Thyroid gland (tissue), 4 donors: ENCODE measurements around the gene KAT6B. TPM values are rescaled to one million over a fixed set of nuclear protein-coding genes. Genes with fewer than 3 reads are reported as not detected.

Experiments
- DNase-seq, 2 donors: peaks; one replicate each; pipeline ENCODE4 v3.0.0-alpha.2; 2019
- H3K27ac ChIP-seq, 3 donors: fragments of 200-600 bp; sonication (generic); 1 replicate in 2 of 3; 2 replicates in 1 of 3; pipeline ENCODE4 v1.5.1; 2016 to 2019; ENCODE audit warnings: mild to moderate bottlenecking in 1 of 3, moderate library complexity in 1 of 3
- H3K27me3 ChIP-seq: fragments of 200-600 bp; sonication (generic); one replicate; pipeline ENCODE4 v1.5.1; 2019
- H3K36me3 ChIP-seq, 2 donors: fragments of 200-600 bp; sonication (generic); one replicate each; pipeline ENCODE4 v1.5.1; 2016 to 2019
- H3K4me1 ChIP-seq, 2 donors: fragments of 200-600 bp; sonication (generic); one replicate each; pipeline ENCODE4 v1.5.1; 2017 to 2019
- H3K4me3 ChIP-seq, 3 donors: fragments of 200-600 bp; sonication (generic); replicated peaks in 1 of 3; 1 replicate in 2 of 3; 2 replicates in 1 of 3; pipeline ENCODE4 v1.5.1; 2016; ENCODE audit warnings: mild to moderate bottlenecking in 1 of 3
- H3K9me3 ChIP-seq: fragments of 200-600 bp; sonication (generic); one replicate; pipeline ENCODE4 v1.5.1; 2017
- POLR2A ChIP-seq, 2 donors: fragments of 450-650 bp; IDR thresholded peaks; one replicate each; pipeline ENCODE4 v1.6.1; 2017; ENCODE audit warnings: antibody characterized with exemption in 2 of 2, mild to moderate bottlenecking in 2 of 2, moderate library complexity in 1 of 2
- WGBS, 2 donors: methylation state at CpG; one replicate each; pipeline ENCODE4 v1.1.5; 2017; 5-methylcytosine and 5-hydroxymethylcytosine counted together
- intact Hi-C: fragments of 100-400 bp; cut with DNase I; formaldehyde crosslinking; loops from one replicate; pipeline ENCODE4 v1.15.1; 2023
- total RNA-seq, 4 donors: library from RNA; depleted of rRNA; stranded (reverse); fragments of >200 nt; gene quantifications; one replicate each; pipeline ENCODE4 v1.2.3, GENCODE V29; 2016
- TF ChIP-seq, protein P1 (sequence below), 6 experiments: fragments of 200-600 bp in 3 of 6; fragments of 450-650 bp in 3 of 6; sonication (generic) in 3 of 6; IDR thresholded peaks; one replicate each; pipeline ENCODE4 v1.5.1; 2016 to 2019; ENCODE audit warnings: antibody characterized with exemption in 6 of 6, mild to moderate bottlenecking in 2 of 6, inconsistent platforms in 1 of 6, moderate library complexity in 1 of 6

Gene KAT6B
- total RNA-seq, 4 donors from 2014 or later, result 56.5 to 115 (median 76.3) TPM

DNA sequence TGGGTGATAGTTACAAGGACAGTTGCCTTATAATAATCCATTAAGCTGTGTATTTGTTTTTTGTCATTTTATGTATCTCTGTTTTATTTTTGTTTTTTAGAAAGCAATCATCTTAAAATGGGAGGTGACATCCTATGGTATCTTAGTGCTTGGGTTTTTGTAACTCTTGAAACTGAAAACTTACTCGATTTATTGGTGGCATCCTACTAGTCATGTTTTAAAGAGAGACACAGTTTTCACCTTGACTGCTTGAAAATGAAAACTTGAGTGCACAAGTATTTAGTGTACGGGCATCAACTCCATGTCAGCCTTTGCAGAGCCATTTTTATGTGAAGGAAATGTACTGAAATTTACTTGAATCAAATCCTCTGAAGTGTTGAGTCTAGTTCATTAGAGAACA lies 181.2 kb downstream of the KAT6B start:
- intact Hi-C loops, result no loop called here

DNA sequence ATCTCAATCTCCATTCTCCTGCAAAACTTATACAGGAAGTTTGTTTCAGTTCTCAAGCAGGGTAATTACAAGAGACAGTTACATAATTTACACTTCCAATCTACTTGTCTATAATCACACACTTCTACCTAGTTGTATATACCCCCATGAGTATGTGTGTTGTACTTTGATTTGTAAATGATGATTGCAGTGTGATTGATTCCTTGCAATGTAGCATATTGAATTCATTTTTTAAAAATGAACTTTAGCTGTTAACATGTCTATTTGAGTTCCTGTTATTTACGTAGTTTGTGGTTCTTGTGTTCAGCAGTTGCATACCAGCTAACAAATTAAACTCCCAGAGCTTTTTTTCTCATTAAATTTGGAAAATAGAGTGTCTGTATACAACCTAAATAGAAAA lies 182.6 kb downstream of the KAT6B start:
- Histone ChIP-seq H3K4me3 (no peak overlapping the region), H3K36me3 (no peaks in the 10 kb centered on the region), H3K27ac (no peak overlapping the region), H3K4me1 (peaks cover 0 to 6% of the 10 kb centered on the region in 2 donors), H3K27me3 (no peaks in the 10 kb centered on the region), H3K9me3 (no peaks in the 10 kb centered on the region)
- intact Hi-C loops, result no loop called here
- no peak for DNase-seq
- 83 to 90% methylated on average over 1 of the region's 1 CpG for WGBS, 2 donors
- TF ChIP-seq, protein P1, sequence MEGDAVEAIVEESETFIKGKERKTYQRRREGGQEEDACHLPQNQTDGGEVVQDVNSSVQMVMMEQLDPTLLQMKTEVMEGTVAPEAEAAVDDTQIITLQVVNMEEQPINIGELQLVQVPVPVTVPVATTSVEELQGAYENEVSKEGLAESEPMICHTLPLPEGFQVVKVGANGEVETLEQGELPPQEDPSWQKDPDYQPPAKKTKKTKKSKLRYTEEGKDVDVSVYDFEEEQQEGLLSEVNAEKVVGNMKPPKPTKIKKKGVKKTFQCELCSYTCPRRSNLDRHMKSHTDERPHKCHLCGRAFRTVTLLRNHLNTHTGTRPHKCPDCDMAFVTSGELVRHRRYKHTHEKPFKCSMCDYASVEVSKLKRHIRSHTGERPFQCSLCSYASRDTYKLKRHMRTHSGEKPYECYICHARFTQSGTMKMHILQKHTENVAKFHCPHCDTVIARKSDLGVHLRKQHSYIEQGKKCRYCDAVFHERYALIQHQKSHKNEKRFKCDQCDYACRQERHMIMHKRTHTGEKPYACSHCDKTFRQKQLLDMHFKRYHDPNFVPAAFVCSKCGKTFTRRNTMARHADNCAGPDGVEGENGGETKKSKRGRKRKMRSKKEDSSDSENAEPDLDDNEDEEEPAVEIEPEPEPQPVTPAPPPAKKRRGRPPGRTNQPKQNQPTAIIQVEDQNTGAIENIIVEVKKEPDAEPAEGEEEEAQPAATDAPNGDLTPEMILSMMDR (IDR thresholded peaks at IDR 0.05), result no peak
- no peak for TF ChIP-seq POLR2A (IDR thresholded peaks at IDR 0.05)

More for the DNA sequence above, 181.2 kb downstream of the KAT6B start:
- H3K4me1 ChIP-seq, result no peaks in the 10 kb centered on the region
- no peaks in the 10 kb centered on the region for H3K27me3 ChIP-seq
- no peaks in the 10 kb centered on the region for H3K9me3 ChIP-seq
- TF ChIP-seq, protein P1 (IDR thresholded peaks at IDR 0.05), result no peak
- no peak for TF ChIP-seq POLR2A (IDR thresholded peaks at IDR 0.05)
- H3K36me3 ChIP-seq, result no peaks in the 10 kb centered on the region
- H3K4me3 ChIP-seq, result no peak overlapping the region
- WGBS, 2 donors, result 80 to 91% methylated on average over 2 of the region's 2 CpGs
- no peak for DNase-seq
- no peak overlapping the region for H3K27ac ChIP-seq

DNA sequence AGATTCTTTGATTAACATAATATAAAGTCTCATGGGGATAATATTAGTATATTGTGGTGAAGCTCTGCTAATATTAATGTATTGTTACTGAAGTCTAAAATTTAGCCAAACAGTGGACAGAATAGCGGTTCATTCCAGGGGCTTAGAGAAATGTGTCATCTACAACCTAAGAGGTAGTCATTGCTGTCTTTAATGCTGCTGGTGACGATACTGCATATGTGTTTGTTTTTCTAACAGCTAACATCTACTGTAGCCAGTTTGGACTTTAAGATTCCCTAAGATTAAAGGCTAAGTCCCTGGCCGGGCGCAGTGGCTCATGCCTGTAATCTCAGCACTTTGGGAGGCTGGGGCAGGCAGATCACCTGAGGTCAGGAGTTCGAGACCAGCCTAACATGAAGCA lies 183.0 kb downstream of the KAT6B start:
- H3K27me3 ChIP-seq, result no peaks in the 10 kb centered on the region
- intact Hi-C loops, result no loop called here
- no peak overlapping the region for H3K27ac ChIP-seq
- DNase-seq, result no peak
- no peak for TF ChIP-seq POLR2A (IDR thresholded peaks at IDR 0.05)
- TF ChIP-seq, protein P1 (IDR thresholded peaks at IDR 0.05), result no peak
- no peaks in the 10 kb centered on the region for H3K9me3 ChIP-seq
- H3K4me3 ChIP-seq, result no peak overlapping the region
- no peaks in the 10 kb centered on the region for H3K36me3 ChIP-seq
- WGBS, 2 donors, result 96 to 97% methylated on average over 5 of the region's 5 CpGs
- peaks cover 0 to 10% of the 10 kb centered on the region in 2 donors for H3K4me1 ChIP-seq

DNA sequence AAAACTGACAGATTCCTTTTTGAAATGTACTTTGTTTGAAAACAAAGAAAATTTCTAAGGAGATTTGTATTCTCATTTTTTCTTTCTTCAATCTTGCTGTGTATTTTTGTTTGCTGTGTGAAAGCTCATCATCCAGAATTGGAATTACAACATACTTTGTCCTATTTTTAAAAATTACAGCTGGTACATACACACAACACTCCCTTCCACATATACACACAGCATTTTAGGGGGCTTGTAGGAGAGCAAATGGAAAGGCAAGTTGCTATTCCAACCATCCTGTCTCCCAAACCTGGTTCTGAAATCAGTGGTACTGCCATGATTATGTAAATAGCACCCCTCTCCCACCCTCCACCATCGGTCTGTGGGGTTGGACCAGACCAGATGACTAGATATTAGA lies 184.0 kb downstream of the KAT6B start:
- Histone ChIP-seq H3K9me3 (no peaks in the 10 kb centered on the region), H3K4me1 (peaks cover 0 to 11% of the 10 kb centered on the region in 2 donors), H3K4me3 (no peak overlapping the region), H3K27ac (no peak overlapping the region), H3K27me3 (no peaks in the 10 kb centered on the region), H3K36me3 (no peaks in the 10 kb centered on the region)
- intact Hi-C loops, result no loop called here
- 91 to 100% methylated on average over 1 of the region's 1 CpG for WGBS, 2 donors
- TF ChIP-seq POLR2A (IDR thresholded peaks at IDR 0.05), result no peak
- TF ChIP-seq, protein P1 (IDR thresholded peaks at IDR 0.05), result no peak
- DNase-seq, result no peak

DNA sequence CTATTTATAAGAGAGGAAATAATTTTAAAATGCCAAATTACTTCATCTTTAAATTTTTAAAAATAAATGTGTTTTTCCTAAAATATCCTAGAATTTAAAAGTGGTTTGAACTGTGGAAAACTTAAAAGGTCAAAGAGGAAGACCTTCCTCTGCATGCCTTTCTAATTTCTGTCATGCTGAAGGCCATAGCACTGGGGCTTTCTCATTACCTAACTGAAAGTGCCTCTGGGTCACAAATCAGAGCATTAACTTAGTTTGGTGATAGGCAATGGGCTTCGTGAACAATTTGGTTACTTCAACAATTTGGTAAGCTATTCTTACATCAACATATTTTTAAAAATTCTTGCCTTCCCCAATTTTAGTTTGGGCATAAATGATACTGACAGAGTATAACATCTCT lies 184.8 kb downstream of the KAT6B start:
- 82 to 92% methylated on average over 1 of the region's 1 CpG for WGBS, 2 donors
- Histone ChIP-seq H3K9me3 (no peaks in the 10 kb centered on the region), H3K4me1 (peaks cover 0 to 11% of the 10 kb centered on the region in 2 donors), H3K36me3 (no peaks in the 10 kb centered on the region), H3K27ac (no peak overlapping the region), H3K27me3 (no peaks in the 10 kb centered on the region), H3K4me3 (no peak overlapping the region)
- DNase-seq, result no peak
- intact Hi-C loops, result no loop called here
- TF ChIP-seq, protein P1 (IDR thresholded peaks at IDR 0.05), result no peak
- TF ChIP-seq POLR2A (IDR thresholded peaks at IDR 0.05), result no peak
